HG03432 (cell line): ENCODE results near the gene GNB1L.
"Not testable (repeated sequence)": the region's sequence is repeated elsewhere in the genome, so short reads cannot be mapped to it uniquely, and the experiment has no call there.

ENCODE experiments used
- ATAC-seq: cut with Tn5 transposase; IDR thresholded peaks from one replicate; pipeline ENCODE4 v1.9.1; 2021; ENCODE audit warnings: mild to moderate bottlenecking, moderate library complexity; ENCODE audit not compliant: unreplicated experiment

The GNB1L gene

GRCh38 chr22:19890502-19891316 lies 36.0 kb upstream of the GNB1L start:
- ATAC-seq = no peak

- ATAC-seq = no peak
These were observed 35.3 kb upstream of the GNB1L start for GRCh38 chr22:19889951-19890350.

- ATAC-seq = no peak
These were observed 33.6 kb upstream of the GNB1L start for GRCh38 chr22:19888131-19888746.

GRCh38 chr22:19887256-19887985 lies 32.7 kb upstream of the GNB1L start:
- ATAC-seq = no peak

- ATAC-seq = no peak
These were observed 32.1 kb upstream of the GNB1L start for GRCh38 chr22:19886605-19887255.

GRCh38 chr22:19885841-19886592 lies 31.3 kb upstream of the GNB1L start:
- no peak for ATAC-seq

- ATAC-seq = no peak
These were observed 30.5 kb upstream of the GNB1L start for GRCh38 chr22:19884954-19885751.

GRCh38 chr22:19884161-19884953 lies 29.7 kb upstream of the GNB1L start:
- no peak for ATAC-seq

GRCh38 chr22:19883446-19883845 lies 28.8 kb upstream of the GNB1L start:
- not testable (repeated sequence) for ATAC-seq

GRCh38 chr22:19882446-19883381 lies 28.0 kb upstream of the GNB1L start:
- no peak for ATAC-seq

- ATAC-seq = no peak
These were observed 26.3 kb upstream of the GNB1L start for GRCh38 chr22:19880786-19881569.

GRCh38 chr22:19879992-19880785 lies 25.5 kb upstream of the GNB1L start:
- no peak for ATAC-seq

- no peak for ATAC-seq
These were observed 24.9 kb upstream of the GNB1L start for GRCh38 chr22:19879643-19879991.

GRCh38 chr22:19879246-19879570 lies 24.5 kb upstream of the GNB1L start:
- no peak for ATAC-seq

GRCh38 chr22:19878461-19879245 lies 24.0 kb upstream of the GNB1L start:
- ATAC-seq = no peak
